Measurements from ENCODE around the gene PARL. TPM values are rescaled to one million over a fixed set of nuclear protein-coding genes. Genes with fewer than 3 reads are reported as not detected.

PARL gene
- total and polyA plus RNA-seq, 2 of the 8 experiments (the other 6 are each of a cell fraction or from before 2014, with no cell fraction given) = 62.7 to 85.0 TPM

- H2BK15ac ChIP-seq (ENCODE audit: low read length) = no peak overlapping the region
- no peak overlapping the region for H3K27ac ChIP-seq (ENCODE audit: low read depth, low read length)
- ChIA-PET CTCF (ENCODE audit: partially characterized antibody) (interaction anchor here (4.3 kb wide), 1 partner anchor 12 kb away, joined by 21 read pairs; no protein-coding TSS in a partner anchor), POLR2A (ENCODE audit: partially characterized antibody) (interaction anchor here (1.2 kb wide), 1 partner anchor 9 kb away, joined by 3 read pairs; no protein-coding TSS in a partner anchor)
- no peaks in the 10 kb centered on the region for H3K23me2 ChIP-seq (ENCODE audit: low read depth, low read length)
- H3K4ac ChIP-seq (replicated peaks; ENCODE audit: insufficient read length, low read depth, low read length) = no peak overlapping the region
- H2BK20ac ChIP-seq (ENCODE audit: low read length) = no peak overlapping the region
- H3K56ac ChIP-seq (replicated peaks; ENCODE audit: insufficient read length, low read depth, low read length) = no peak overlapping the region
- H4K20me1 ChIP-seq (replicated peaks in 1 of 2; ENCODE audit: control insufficient read depth in 1 of 2, insufficient read depth in 2 of 2, low read length in 2 of 2) = no peaks in the 10 kb centered on the region
- no peak overlapping the region for H4K91ac ChIP-seq (replicated peaks; ENCODE audit: insufficient read length, low read length)
- H3K4me2 ChIP-seq (ENCODE audit: insufficient read depth in 1 of 2, low read depth in 2 of 2, low read length in 2 of 2) = no peak overlapping the region
- no peaks in the 10 kb centered on the region for H3K9me3 ChIP-seq (ENCODE audit: insufficient read depth in 2 of 2, low read depth in 1 of 2, low read length in 1 of 2)
- 92% methylated on average over 14 of the region's 15 CpGs; no CpG with 5 or more reads in 1 of the 2 experiments for WGBS, 2 experiments (ENCODE audit: extremely low coverage in 1 of 2, insufficient coverage in 1 of 2, insufficient read length in 1 of 2, insufficient replicate concordance in 2 of 2, low coverage in 1 of 2, low lambda C conversion rate in 2 of 2, missing lambda C conversion rate in 1 of 2)
- H3K4me3 ChIP-seq (ENCODE audit: extremely low read depth in 1 of 4, insufficient read depth in 2 of 4, low read depth in 3 of 4, low read length in 4 of 4) = no peak overlapping the region
- no peak overlapping the region for H2BK120ac ChIP-seq (replicated peaks; ENCODE audit: low read depth, low read length)
- H2AK5ac ChIP-seq (ENCODE audit: low read depth, low read length) = no peak overlapping the region
- no peaks in the 10 kb centered on the region for H3K79me2 ChIP-seq (ENCODE audit: control insufficient read depth in 1 of 2, insufficient read depth in 2 of 2, low read length in 2 of 2)
- no peaks in the 10 kb centered on the region for H3K27me3 ChIP-seq (replicated peaks in 1 of 4; ENCODE audit: control insufficient read depth in 3 of 4, extremely low read depth in 1 of 4, insufficient read depth in 3 of 4, low read length in 3 of 4)
- no peak overlapping the region for H2BK5ac ChIP-seq (ENCODE audit: low read depth, low read length)
- no peak overlapping the region for H2BK12ac ChIP-seq (ENCODE audit: low read depth, low read length)
- no peak overlapping the region for H2AFZ ChIP-seq (ENCODE audit: low read length)
- no peak for DNase-seq (ENCODE audit: low read depth in 1 of 2, low spot score in 2 of 2)
- H4K5ac ChIP-seq (ENCODE audit: insufficient read length, low read depth, low read length) = no peak overlapping the region
- no peak overlapping the region for H3K23ac ChIP-seq (ENCODE audit: insufficient read length)
- no peak for FAIRE-seq
- H4K8ac ChIP-seq (ENCODE audit: extremely low read depth, insufficient read depth, low read length) = no peak overlapping the region
- H3K79me1 ChIP-seq (ENCODE audit: low read depth, low read length) = no peaks in the 10 kb centered on the region
- H3K4me1 ChIP-seq (replicated peaks in 1 of 4; ENCODE audit: control insufficient read depth in 3 of 4, insufficient read depth in 4 of 4, low read length in 3 of 4) = no peaks in the 10 kb centered on the region
- H3K18ac ChIP-seq (ENCODE audit: extremely low read depth, low read length) = no peak overlapping the region
- H3K36me3 ChIP-seq (ENCODE audit: control insufficient read depth in 2 of 4, insufficient read depth in 4 of 4, low read length in 3 of 4) = peaks cover 0 to 23% (median 15%) of the 10 kb centered on the region in 4 experiments; a peak in 7 of 8 replicates
- H3K9ac ChIP-seq (replicated peaks in 1 of 4; ENCODE audit: extremely low read depth in 1 of 4, low read depth in 3 of 4, low read length in 3 of 4) = no peak overlapping the region
- H3K14ac ChIP-seq (ENCODE audit: insufficient read length) = no peak overlapping the region
- TF ChIP-seq KDM4A (IDR thresholded peaks at IDR 0.05; ENCODE audit: low read depth, low read length, severe bottlenecking) = no peak
- TF ChIP-seq RNF2 (IDR thresholded peaks at IDR 0.05; ENCODE audit: borderline replicate concordance, low read depth, low read length, missing control alignments, poor library complexity, severe bottlenecking) = no peak
- TF ChIP-seq TEAD4 (IDR thresholded peaks at IDR 0.05; ENCODE audit: low read depth, low read length) = no peak
- TF ChIP-seq HDAC2 (IDR thresholded peaks at IDR 0.05; ENCODE audit: borderline replicate concordance in 1 of 2, low read depth in 2 of 2, low read length in 2 of 2) = no peak
- no peak for TF ChIP-seq CREB1 (IDR thresholded peaks at IDR 0.05)
- TF ChIP-seq POU5F1 (IDR thresholded peaks at IDR 0.05; ENCODE audit: low read depth, low read length) = no peak
- TF ChIP-seq TBP (IDR thresholded peaks at IDR 0.05; ENCODE audit: low read depth, low read length) = no peak
- TF ChIP-seq GABPA (IDR thresholded peaks at IDR 0.05; ENCODE audit: borderline replicate concordance, insufficient read depth, low read length) = no peak
- TF ChIP-seq SP2 (IDR thresholded peaks at IDR 0.05; ENCODE audit: low read length) = no peak
- no peak for TF ChIP-seq CTCF (IDR thresholded peaks at IDR 0.05; ENCODE audit: control extremely low read depth in 1 of 3, insufficient read depth in 1 of 3, low read depth in 1 of 3, low read length in 3 of 3)
- no peak for TF ChIP-seq JUN (IDR thresholded peaks at IDR 0.05; ENCODE audit: low read depth, low read length)
- no peak for TF ChIP-seq JUND (IDR thresholded peaks at IDR 0.05; ENCODE audit: low read length)
Measured at GRCh38 chr3:183921096-183921495, 36.4 kb upstream of the PARL start.

All from H1 (cell line).